Stomach (tissue), 4 donors: ENCODE measurements around the gene ERH.

Source experiments
- CTCF ChIP-seq, 7 experiments: fragments of 450-650 bp in 4 of 7; fragments of 200-600 bp in 3 of 7; sonication (generic) in 3 of 7; IDR thresholded peaks; one replicate each; pipeline ENCODE4 v1.5.1; 2016 to 2019; ENCODE audit warnings: antibody characterized with exemption in 7 of 7, control low read depth in 2 of 7, mild to moderate bottlenecking in 1 of 7
- EP300 ChIP-seq: sonication (generic); formaldehyde crosslinking; IDR thresholded peaks from one replicate; pipeline ENCODE4 v1.6.1; 2017; ENCODE audit warnings: antibody characterized with exemption
- POLR2A ChIP-seq, 4 donors: fragments of 450-650 bp; IDR thresholded peaks; one replicate each; pipeline ENCODE4 v1.6.1; 2016; ENCODE audit warnings: antibody characterized with exemption in 4 of 4, control low read depth in 2 of 4, mild to moderate bottlenecking in 1 of 4, moderate library complexity in 1 of 4
- POLR2AphosphoS5 ChIP-seq, 3 donors: sonication (generic); formaldehyde crosslinking; IDR thresholded peaks; one replicate each; pipeline ENCODE4 v1.6.1; 2016; ENCODE audit warnings: antibody characterized with exemption in 3 of 3

- TF ChIP-seq POLR2A (IDR thresholded peaks at IDR 0.05) (no peak), EP300 (no peak), CTCF (IDR thresholded peaks at IDR 0.05) (no peak), POLR2AphosphoS5 (IDR thresholded peaks at IDR 0.05) (no peak)
These were observed 5.6 kb downstream of the ERH start for GRCh38 chr14:69392481-69392880.
